GM13976 (cell line): Measurements from ENCODE around the gene ERGIC1.

Experiments
- DNase-seq: peaks from one replicate; pipeline ENCODE4 v3.0.0; 2012; ENCODE audit warnings: low spot score
- in situ Hi-C: fragments of 300-500 bp; cut with MboI; formaldehyde crosslinking; loops from one replicate; pipeline ENCODE4 v1.12.0; 2022; ENCODE audit warnings: low sequenced_read_pairs, mixed read lengths, inconsistent platforms; ENCODE audit not compliant: unreplicated experiment
- TF ChIP-seq, protein P1 (sequence below): IDR thresholded peaks from 2 replicates; pipeline ENCODE4 v1.5.1; 2012; ENCODE audit warnings: borderline replicate concordance, mild to moderate bottlenecking; ENCODE audit not compliant: insufficient read depth; ENCODE audit errors: extremely low read depth, missing control alignments, control extremely low read depth

The ERGIC1 gene

DNA sequence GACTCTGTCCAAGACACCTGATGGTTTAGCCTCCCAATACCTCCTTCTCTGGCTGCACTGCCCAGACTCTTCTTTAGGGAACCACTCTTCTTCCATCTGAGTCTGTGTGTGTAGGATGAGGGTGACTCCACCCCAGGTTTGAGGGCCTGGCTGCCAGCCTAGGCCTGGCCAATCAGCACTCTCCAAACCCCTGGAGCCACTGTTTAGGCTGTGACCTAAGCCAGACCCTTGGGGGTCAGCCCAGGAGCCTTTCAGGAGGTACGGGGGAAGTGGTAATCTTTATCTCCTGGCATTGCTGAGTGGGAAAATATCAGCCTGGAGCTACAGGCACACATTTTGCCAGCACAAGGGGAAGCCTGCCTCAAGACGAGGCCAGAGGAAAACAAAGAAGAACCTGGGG, 6.2 kb upstream of the ERGIC1 start:
- no peak for DNase-seq
- TF ChIP-seq, protein P1, sequence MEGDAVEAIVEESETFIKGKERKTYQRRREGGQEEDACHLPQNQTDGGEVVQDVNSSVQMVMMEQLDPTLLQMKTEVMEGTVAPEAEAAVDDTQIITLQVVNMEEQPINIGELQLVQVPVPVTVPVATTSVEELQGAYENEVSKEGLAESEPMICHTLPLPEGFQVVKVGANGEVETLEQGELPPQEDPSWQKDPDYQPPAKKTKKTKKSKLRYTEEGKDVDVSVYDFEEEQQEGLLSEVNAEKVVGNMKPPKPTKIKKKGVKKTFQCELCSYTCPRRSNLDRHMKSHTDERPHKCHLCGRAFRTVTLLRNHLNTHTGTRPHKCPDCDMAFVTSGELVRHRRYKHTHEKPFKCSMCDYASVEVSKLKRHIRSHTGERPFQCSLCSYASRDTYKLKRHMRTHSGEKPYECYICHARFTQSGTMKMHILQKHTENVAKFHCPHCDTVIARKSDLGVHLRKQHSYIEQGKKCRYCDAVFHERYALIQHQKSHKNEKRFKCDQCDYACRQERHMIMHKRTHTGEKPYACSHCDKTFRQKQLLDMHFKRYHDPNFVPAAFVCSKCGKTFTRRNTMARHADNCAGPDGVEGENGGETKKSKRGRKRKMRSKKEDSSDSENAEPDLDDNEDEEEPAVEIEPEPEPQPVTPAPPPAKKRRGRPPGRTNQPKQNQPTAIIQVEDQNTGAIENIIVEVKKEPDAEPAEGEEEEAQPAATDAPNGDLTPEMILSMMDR = no peak
- in situ Hi-C loops = no loop called here

DNA sequence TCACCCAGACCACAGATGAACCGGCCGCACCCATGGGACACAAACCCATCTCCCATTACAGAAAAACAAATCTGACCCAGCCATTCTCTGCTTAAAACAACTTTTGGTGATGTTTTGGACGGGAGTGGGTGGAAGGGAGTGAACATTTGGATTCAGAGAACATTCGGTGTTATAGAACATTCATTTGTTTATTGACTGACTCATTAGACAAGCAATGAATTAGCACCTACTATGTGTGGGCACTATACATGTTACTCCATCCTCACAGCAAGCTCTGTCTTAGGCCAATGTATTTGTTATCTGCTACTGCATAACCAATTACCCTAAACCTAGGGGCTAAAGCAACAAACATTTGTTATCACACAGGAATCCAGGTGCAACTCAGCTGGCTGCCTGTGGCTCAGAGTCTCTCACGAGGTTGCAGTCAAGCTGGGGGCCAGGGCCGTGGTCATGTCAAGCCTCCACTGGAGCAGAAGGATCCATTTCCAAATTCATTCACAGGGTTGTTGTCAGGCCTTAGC, 5.1 kb upstream of the ERGIC1 start:
- in situ Hi-C loops = no loop called here
- no peak for DNase-seq
- TF ChIP-seq, protein P1 = no peak

DNA sequence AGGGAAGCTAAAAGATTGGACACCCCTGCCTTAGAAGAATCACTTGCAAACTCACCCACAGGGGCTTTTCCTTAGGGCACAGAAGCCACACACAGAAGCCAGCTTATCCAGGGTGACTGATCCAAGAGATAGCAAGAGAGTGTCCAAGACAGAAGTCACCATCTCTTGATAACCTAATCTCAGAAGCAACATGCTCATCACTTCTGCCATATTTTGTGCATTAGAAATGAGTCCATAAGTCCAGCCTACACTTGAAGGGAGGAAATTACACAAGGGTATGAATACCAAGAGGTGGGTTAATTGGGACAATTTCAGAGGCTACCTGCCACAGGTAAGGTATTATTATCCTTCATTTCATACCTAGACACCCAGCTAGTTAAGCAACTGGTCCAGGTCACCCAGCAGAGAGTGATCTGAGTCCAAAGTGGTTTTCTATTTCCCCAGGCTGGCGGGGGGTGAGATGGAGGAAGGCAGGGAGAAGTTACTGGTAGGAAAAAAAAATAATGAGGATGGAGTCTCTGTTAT, 3.7 kb upstream of the ERGIC1 start:
- DNase-seq = no peak
- TF ChIP-seq, protein P1 = no peak
- in situ Hi-C loops = no loop called here

DNA sequence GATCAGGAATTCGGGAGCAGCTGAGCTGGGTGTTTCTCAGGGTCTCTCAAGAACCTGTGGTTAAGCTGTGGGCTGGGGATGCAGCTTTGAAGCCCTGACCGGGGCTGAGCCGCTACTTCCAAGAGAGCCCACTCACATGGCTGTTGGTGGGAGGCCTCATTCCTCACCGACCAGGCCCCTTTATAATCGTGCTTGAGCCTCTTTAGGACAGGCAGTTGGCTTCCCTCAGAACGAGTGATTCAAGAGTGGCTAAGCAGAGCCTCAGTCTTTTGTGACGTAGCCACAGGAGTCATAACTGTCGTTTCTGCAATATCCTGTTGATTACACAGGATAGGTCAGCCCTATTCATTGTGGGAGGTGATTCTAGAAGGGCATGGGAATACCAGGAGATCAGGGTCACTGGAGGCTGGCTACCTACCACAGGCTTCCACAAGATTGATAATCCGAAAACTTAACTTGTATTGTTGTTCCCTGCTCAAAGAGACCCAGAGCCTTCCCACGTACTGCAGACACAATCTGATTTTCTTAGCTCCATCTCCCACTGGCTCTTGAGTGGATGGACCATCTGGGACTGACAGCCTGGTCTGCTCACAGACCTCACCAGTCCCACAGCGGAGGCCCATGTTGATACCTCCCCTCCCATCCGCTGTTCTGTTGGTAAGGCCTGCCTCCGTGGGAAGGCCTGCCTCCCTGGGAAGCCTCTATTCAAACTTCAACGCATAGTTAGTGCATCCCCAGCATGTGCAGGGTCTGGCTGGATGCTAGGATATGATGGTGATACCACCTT, 3.0 kb upstream of the ERGIC1 start:
- in situ Hi-C loops = no loop called here
- TF ChIP-seq, protein P1 = no peak
- DNase-seq = no peak

DNA sequence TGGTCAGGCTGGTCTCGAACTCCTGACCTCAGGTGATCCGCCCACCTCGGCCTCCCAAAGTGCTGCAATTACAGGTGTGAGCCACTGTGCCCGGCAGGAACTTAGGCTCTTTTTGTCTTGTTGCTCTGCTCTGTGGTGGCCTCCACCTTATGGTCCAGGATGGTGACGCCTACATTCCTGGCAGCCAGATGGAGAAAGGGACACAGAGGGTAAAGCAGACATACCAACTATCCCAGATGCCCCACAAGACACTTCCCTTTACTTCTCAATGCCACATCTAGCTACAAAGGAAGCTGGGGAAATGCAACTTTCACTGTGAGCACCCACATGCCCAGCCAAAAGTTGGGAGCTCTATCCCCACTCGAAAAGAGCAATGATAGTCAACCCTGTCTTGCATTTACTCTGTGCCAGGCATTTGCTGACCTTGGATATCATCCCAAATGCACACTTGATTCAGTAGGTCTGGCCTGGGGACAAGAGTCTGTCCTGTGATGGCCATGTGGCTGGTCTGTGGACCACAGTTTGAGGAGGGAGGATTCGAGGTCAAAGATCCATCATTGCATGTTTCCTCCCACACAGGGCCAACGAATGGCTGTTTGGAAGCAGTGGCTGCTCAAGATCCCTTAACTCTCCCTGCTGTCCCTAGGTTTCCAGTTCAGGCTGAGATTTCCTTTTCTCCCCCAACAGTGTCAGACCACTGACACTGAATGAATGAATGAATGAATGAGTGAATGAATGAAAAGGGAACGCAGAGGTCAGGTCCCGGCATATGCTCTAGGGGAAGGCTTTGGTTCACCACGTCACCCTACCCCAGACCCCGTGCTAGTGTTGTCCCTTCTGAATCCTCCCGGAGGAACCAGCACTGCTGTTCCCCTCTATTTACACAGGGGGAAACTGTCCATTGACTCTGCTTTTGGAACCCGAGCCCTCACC, 1.4 kb upstream of the ERGIC1 start:
- TF ChIP-seq, protein P1 = no peak
- no peak for DNase-seq
- in situ Hi-C loops = no loop called here

DNA sequence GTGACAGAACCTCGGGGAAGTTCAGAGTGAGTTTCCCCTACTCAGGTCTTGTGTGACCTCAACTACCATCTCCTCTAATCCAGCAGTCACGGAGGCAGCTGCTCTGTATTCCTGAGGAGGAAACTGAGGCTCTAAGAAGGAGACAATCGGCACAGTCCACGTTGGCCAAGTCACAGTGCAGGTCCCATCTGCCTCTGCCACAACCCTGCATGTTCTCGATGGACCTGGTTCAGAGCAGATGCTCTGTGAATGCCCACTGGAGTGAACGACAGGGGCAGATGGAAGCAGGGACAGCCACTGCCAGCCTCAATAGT, 722 bp upstream of the ERGIC1 start:
- no peak for DNase-seq
- in situ Hi-C loops = no loop called here
- TF ChIP-seq, protein P1 = no peak
